Measurements from ENCODE around the gene LRRN4.

GRCh38 chr20:6017467-6017866 lies 36.4 kb downstream of the LRRN4 start:
- TF ChIP-seq GATA3 (IDR thresholded peaks at IDR 0.05; ENCODE audit: low read depth, low read length) (no peak), GATA2 (IDR thresholded peaks at IDR 0.05; ENCODE audit: low read depth, low read length) (no peak)

All from SH-SY5Y (cell line).